HEK293 (cell line): ENCODE data around the gene NDUFS2.

Experiments
- GLIS2 ChIP-seq: fragments of 450-650 bp; formaldehyde crosslinking; IDR thresholded peaks from 2 replicates; pipeline ENCODE4 v1.5.1; 2016; ENCODE audit warnings: missing biosample characterization, missing genetic modification characterization
- HOXC10 ChIP-seq: sonication (generic); formaldehyde crosslinking; IDR thresholded peaks from 2 replicates; pipeline ENCODE4 v1.8.1; 2023; ENCODE audit warnings: mild to moderate bottlenecking, missing genetic modification reagents
- KLF1 ChIP-seq: fragments of 450-650 bp; formaldehyde crosslinking; IDR thresholded peaks from 2 replicates; pipeline ENCODE4 v1.5.1; 2016; ENCODE audit warnings: missing biosample characterization, missing genetic modification characterization
- KLF10 ChIP-seq: fragments of 450-650 bp; IDR thresholded peaks from 2 replicates; pipeline ENCODE4 v1.5.1; 2018; ENCODE audit warnings: missing biosample characterization, mild to moderate bottlenecking, missing genetic modification characterization
- MYNN ChIP-seq: fragments of 450-650 bp; formaldehyde crosslinking; IDR thresholded peaks from 2 replicates; pipeline ENCODE4 v1.5.1; 2016; ENCODE audit warnings: missing biosample characterization, missing genetic modification characterization, borderline replicate concordance
- PRDM1 ChIP-seq: fragments of 450-650 bp; formaldehyde crosslinking; IDR thresholded peaks from 2 replicates; pipeline ENCODE4; 2016; ENCODE audit warnings: missing biosample characterization, missing genetic modification characterization
- WT1 ChIP-seq: fragments of 450-650 bp; formaldehyde crosslinking; IDR thresholded peaks from 2 replicates; pipeline ENCODE4 v1.5.1; 2016; ENCODE audit warnings: missing biosample characterization, missing genetic modification characterization
- ZFP37 ChIP-seq: fragments of 450-650 bp; formaldehyde crosslinking; IDR thresholded peaks from 2 replicates; pipeline ENCODE4 v1.5.1; 2016; ENCODE audit warnings: missing biosample characterization, missing genetic modification characterization
- ZFP41 ChIP-seq: fragments of 450-650 bp; formaldehyde crosslinking; IDR thresholded peaks from 2 replicates; pipeline ENCODE4 v1.5.1; 2016; ENCODE audit warnings: missing biosample characterization, missing genetic modification characterization, borderline replicate concordance
- ZNF16 ChIP-seq: fragments of 450-650 bp; formaldehyde crosslinking; IDR thresholded peaks from 2 replicates; pipeline ENCODE4 v1.5.1; 2016; ENCODE audit warnings: low read depth, missing biosample characterization, missing genetic modification characterization
- ZNF341 ChIP-seq: fragments of 450-650 bp; formaldehyde crosslinking; IDR thresholded peaks from 2 replicates; pipeline ENCODE4; 2016; ENCODE audit warnings: low read depth, missing biosample characterization, missing genetic modification characterization
- ZNF529 ChIP-seq: fragments of 450-650 bp; formaldehyde crosslinking; IDR thresholded peaks from 2 replicates; pipeline ENCODE4 v1.5.1; 2017; ENCODE audit warnings: missing genetic modification characterization, missing biosample characterization; ENCODE audit not compliant: insufficient replicate concordance
- ZNF549 ChIP-seq: fragments of 450-650 bp; IDR thresholded peaks from 2 replicates; pipeline ENCODE4 v1.5.1; 2018; ENCODE audit warnings: missing biosample characterization, missing genetic modification characterization, mild to moderate bottlenecking, inconsistent platforms, moderate library complexity
- ZNF561 ChIP-seq: fragments of 450-650 bp; IDR thresholded peaks from 2 replicates; pipeline ENCODE4 v1.5.1; 2018; ENCODE audit warnings: missing biosample characterization, missing genetic modification characterization, borderline replicate concordance
- ZNF585B ChIP-seq: fragments of 450-650 bp; formaldehyde crosslinking; IDR thresholded peaks from 2 replicates; pipeline ENCODE4 v1.5.1; 2016; ENCODE audit warnings: missing biosample characterization, missing genetic modification characterization
- ZNF596 ChIP-seq: fragments of 450-650 bp; IDR thresholded peaks from 2 replicates; pipeline ENCODE4 v1.5.0; 2018; ENCODE audit warnings: missing biosample characterization, mild to moderate bottlenecking, missing genetic modification characterization, moderate library complexity
- ZNF600 ChIP-seq: fragments of 450-650 bp; formaldehyde crosslinking; IDR thresholded peaks from 2 replicates; pipeline ENCODE4 v1.5.1; 2016; ENCODE audit warnings: missing biosample characterization, missing genetic modification characterization
- ZNF610 ChIP-seq: fragments of 450-650 bp; formaldehyde crosslinking; IDR thresholded peaks from 2 replicates; pipeline ENCODE4 v1.5.1; 2016; ENCODE audit warnings: missing biosample characterization, missing genetic modification characterization, borderline replicate concordance
- ZNF654 ChIP-seq: fragments of 450-650 bp; formaldehyde crosslinking; IDR thresholded peaks from 2 replicates; pipeline ENCODE4 v1.5.1; 2016; ENCODE audit warnings: low read depth, missing biosample characterization, missing genetic modification characterization
- ZNF664 ChIP-seq: fragments of 450-650 bp; formaldehyde crosslinking; IDR thresholded peaks from 2 replicates; pipeline ENCODE4 v1.5.1; 2016; ENCODE audit warnings: missing biosample characterization, missing genetic modification characterization
- ZNF747 ChIP-seq: fragments of 450-650 bp; formaldehyde crosslinking; IDR thresholded peaks from 2 replicates; pipeline ENCODE4 v1.5.1; 2016; ENCODE audit warnings: missing biosample characterization, missing genetic modification characterization
- ZNF777 ChIP-seq: fragments of 450-650 bp; formaldehyde crosslinking; IDR thresholded peaks from 2 replicates; pipeline ENCODE4 v1.5.1; 2017; ENCODE audit warnings: missing biosample characterization, missing genetic modification characterization, borderline replicate concordance
- ZSCAN16 ChIP-seq: fragments of 450-650 bp; formaldehyde crosslinking; IDR thresholded peaks from 2 replicates; pipeline ENCODE4 v1.5.1; 2016; ENCODE audit warnings: missing biosample characterization, missing genetic modification characterization
- TF ChIP-seq, protein P1 (sequence below): fragments of 450-650 bp; formaldehyde crosslinking; IDR thresholded peaks from 2 replicates; pipeline ENCODE4 v1.5.1; 2016; ENCODE audit warnings: missing biosample characterization, missing genetic modification characterization, borderline replicate concordance
- TF ChIP-seq, protein P2 (sequence below): fragments of 450-650 bp; formaldehyde crosslinking; IDR thresholded peaks from 2 replicates; pipeline ENCODE4 v1.5.1; 2016; ENCODE audit warnings: missing biosample characterization, missing genetic modification characterization, borderline replicate concordance
- TF ChIP-seq, protein P3 (sequence below): fragments of 450-650 bp; formaldehyde crosslinking; IDR thresholded peaks from 2 replicates; pipeline ENCODE4 v1.5.1; 2016; ENCODE audit warnings: missing biosample characterization, missing genetic modification characterization
- TF ChIP-seq, protein P4 (sequence below): fragments of 450-650 bp; formaldehyde crosslinking; IDR thresholded peaks from 2 replicates; pipeline ENCODE4 v1.5.1; 2016; ENCODE audit warnings: missing biosample characterization, missing genetic modification characterization
- TF ChIP-seq, protein P5 (sequence below): fragments of 450-650 bp; formaldehyde crosslinking; IDR thresholded peaks from 2 replicates; pipeline ENCODE4 v1.5.1; 2016; ENCODE audit warnings: missing biosample characterization, missing genetic modification characterization

The NDUFS2 gene

DNA sequence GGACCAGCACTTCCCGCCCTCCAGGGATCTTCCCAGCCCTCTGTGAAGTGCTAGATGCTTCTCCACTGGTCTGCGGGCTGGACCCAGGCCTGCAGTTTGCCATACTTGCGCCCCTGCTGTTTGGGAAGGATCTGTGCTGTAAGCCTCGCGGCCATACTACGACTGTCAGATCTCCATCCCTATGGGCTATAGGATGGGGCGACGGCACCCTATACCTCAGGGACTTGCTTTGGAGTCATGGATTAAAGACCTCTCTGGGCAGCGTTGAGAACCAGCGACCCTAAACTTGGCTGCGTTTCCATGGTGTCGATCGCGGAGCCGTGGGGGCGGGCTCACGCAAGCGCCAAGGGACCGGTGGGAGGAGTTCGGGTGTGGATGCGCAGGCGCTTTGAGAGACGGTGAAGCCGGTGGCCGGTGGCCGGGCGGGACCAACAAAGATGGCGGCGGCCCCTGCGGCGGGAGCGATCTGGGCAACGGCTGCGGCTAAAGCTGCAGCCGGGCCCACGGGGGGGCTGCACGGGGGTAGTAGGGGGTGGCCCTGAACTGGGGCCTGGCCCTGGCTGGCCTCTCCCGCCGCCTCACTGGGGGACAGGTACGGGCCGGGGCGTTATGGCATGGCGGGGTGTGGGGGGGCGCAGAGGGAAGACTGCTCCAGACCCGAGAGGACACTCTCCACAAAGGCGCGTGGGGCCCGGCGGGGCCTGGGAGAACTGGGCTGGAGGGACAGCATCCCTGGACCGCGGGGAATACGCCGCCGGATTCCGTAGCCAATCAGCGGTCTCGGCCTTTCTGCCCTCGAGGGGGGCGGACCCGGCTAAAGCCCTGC lies 42.9 kb upstream of the NDUFS2 start, which contains the start of gene USP21 (continued):
- TF ChIP-seq, protein P1, sequence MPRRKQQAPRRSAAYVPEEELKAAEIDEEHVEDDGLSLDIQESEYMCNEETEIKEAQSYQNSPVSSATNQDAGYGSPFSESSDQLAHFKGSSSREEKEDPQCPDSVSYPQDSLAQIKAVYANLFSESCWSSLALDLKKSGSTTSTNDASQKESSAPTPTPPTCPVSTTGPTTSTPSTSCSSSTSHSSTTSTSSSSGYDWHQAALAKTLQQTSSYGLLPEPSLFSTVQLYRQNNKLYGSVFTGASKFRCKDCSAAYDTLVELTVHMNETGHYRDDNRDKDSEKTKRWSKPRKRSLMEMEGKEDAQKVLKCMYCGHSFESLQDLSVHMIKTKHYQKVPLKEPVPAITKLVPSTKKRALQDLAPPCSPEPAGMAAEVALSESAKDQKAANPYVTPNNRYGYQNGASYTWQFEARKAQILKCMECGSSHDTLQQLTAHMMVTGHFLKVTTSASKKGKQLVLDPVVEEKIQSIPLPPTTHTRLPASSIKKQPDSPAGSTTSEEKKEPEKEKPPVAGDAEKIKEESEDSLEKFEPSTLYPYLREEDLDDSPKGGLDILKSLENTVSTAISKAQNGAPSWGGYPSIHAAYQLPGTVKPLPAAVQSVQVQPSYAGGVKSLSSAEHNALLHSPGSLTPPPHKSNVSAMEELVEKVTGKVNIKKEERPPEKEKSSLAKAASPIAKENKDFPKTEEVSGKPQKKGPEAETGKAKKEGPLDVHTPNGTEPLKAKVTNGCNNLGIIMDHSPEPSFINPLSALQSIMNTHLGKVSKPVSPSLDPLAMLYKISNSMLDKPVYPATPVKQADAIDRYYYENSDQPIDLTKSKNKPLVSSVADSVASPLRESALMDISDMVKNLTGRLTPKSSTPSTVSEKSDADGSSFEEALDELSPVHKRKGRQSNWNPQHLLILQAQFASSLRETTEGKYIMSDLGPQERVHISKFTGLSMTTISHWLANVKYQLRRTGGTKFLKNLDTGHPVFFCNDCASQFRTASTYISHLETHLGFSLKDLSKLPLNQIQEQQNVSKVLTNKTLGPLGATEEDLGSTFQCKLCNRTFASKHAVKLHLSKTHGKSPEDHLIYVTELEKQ = no peak
- TF ChIP-seq ZNF561 (tag by site-specific recombination) = no peak
- TF ChIP-seq ZNF610 (tag by site-specific recombination) = 0 out of 2 replicates have a peak, but pooled peaks have one; percentile 52
- TF ChIP-seq PRDM1 (tag by site-specific recombination) = no peak
- TF ChIP-seq ZNF529 (tag by site-specific recombination) = no peak
- TF ChIP-seq, protein P2, sequence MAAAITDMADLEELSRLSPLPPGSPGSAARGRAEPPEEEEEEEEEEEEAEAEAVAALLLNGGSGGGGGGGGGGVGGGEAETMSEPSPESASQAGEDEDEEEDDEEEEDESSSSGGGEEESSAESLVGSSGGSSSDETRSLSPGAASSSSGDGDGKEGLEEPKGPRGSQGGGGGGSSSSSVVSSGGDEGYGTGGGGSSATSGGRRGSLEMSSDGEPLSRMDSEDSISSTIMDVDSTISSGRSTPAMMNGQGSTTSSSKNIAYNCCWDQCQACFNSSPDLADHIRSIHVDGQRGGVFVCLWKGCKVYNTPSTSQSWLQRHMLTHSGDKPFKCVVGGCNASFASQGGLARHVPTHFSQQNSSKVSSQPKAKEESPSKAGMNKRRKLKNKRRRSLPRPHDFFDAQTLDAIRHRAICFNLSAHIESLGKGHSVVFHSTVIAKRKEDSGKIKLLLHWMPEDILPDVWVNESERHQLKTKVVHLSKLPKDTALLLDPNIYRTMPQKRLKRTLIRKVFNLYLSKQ (tag by site-specific recombination) = no peak
- TF ChIP-seq ZNF600 (tag by site-specific recombination) = peak; percentile 77
- no peak for TF ChIP-seq ZNF16 (tag by site-specific recombination)
- peak; percentile 23; the same call in 1 of the 2 replicates for TF ChIP-seq WT1 (tag by site-specific recombination)
- no peak for TF ChIP-seq ZNF341 (tag by site-specific recombination)
- TF ChIP-seq, protein P3, sequence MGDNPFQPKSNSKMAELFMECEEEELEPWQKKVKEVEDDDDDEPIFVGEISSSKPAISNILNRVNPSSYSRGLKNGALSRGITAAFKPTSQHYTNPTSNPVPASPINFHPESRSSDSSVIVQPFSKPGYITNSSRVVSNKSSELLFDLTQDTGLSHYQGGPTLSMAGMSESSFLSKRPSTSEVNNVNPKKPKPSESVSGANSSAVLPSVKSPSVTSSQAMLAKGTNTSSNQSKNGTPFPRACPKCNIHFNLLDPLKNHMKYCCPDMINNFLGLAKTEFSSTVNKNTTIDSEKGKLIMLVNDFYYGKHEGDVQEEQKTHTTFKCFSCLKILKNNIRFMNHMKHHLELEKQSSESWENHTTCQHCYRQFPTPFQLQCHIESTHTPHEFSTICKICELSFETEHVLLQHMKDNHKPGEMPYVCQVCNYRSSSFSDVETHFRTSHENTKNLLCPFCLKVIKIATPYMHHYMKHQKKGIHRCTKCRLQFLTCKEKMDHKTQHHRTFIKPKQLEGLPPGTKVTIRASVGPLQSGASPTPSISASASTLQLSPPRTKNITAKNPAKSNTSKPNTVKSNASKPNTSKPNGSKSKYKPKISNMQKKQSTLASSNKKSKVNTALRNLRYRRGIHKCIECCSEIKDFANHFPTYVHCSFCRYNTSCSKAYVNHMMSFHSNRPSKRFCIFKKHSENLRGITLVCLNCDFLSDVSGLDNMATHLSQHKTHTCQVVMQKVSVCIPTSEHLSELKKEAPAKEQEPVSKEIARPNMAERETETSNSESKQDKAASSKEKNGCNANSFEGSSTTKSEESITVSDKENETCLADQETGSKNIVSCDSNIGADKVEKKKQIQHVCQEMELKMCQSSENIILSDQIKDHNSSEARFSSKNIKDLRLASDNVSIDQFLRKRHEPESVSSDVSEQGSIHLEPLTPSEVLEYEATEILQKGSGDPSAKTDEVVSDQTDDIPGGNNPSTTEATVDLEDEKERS = no peak
- TF ChIP-seq ZNF596 = no peak
- no peak for TF ChIP-seq ZNF549
- no peak for TF ChIP-seq ZNF585B (tag by site-specific recombination)
- TF ChIP-seq ZNF664 (tag by site-specific recombination) = no peak
- peak; percentile 88 for TF ChIP-seq GLIS2
- TF ChIP-seq, protein P4, sequence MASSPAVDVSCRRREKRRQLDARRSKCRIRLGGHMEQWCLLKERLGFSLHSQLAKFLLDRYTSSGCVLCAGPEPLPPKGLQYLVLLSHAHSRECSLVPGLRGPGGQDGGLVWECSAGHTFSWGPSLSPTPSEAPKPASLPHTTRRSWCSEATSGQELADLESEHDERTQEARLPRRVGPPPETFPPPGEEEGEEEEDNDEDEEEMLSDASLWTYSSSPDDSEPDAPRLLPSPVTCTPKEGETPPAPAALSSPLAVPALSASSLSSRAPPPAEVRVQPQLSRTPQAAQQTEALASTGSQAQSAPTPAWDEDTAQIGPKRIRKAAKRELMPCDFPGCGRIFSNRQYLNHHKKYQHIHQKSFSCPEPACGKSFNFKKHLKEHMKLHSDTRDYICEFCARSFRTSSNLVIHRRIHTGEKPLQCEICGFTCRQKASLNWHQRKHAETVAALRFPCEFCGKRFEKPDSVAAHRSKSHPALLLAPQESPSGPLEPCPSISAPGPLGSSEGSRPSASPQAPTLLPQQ (tag by site-specific recombination) = peak; percentile 83
- TF ChIP-seq, protein P5, sequence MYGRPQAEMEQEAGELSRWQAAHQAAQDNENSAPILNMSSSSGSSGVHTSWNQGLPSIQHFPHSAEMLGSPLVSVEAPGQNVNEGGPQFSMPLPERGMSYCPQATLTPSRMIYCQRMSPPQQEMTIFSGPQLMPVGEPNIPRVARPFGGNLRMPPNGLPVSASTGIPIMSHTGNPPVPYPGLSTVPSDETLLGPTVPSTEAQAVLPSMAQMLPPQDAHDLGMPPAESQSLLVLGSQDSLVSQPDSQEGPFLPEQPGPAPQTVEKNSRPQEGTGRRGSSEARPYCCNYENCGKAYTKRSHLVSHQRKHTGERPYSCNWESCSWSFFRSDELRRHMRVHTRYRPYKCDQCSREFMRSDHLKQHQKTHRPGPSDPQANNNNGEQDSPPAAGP (tag by site-specific recombination) = no peak; the same call in 1 of the 2 replicates
- no peak for TF ChIP-seq KLF1
- no peak for TF ChIP-seq HOXC10 (CRISPR knock-in tag)
- TF ChIP-seq ZNF654 (tag by site-specific recombination) = no peak
- no peak for TF ChIP-seq ZFP41
- TF ChIP-seq ZNF777 (tag by site-specific recombination) = no peak
- 0 out of 2 replicates have a peak, but pooled peaks have one; percentile 46 for TF ChIP-seq KLF10 (tag by site-specific recombination)
- peak; percentile 19; the same call in 1 of the 2 replicates for TF ChIP-seq ZFP37
- no peak for TF ChIP-seq MYNN (tag by site-specific recombination)
- no peak for TF ChIP-seq ZNF747
- no peak for TF ChIP-seq ZSCAN16 (tag by site-specific recombination)
